ENCODE data around the gene TSPEAR.
"Not testable (repeated sequence)": the region's sequence is repeated elsewhere in the genome, so short reads cannot be mapped to it uniquely, and the experiment has no call there.

Gene TSPEAR

DNA sequence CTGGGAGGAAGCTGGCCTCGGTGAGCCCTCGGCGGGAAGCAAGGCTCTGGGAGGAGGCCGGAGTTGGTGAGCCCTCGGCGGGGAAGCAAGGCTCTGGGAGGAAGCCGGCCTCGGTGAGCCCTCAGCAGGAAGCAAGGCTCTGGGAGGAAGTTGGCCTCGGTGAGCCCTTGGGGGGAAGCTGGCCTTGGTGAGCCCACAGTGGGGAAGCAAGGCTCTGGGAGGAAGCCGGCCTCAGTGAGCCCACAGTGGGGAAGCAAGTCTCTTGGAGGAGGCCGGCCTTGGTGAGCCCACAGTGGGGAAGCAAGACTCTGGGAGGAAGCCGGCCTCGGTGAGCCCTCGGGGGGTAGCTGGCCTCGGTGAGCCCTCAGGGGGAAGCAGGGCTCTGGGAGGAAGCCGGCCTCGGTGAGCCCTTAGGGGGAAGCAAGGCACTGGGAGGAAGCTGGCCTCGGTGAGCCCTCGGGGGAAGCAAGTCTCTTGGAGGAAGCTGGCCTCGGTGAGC lies 207.4 kb downstream of the TSPEAR start:
- H3K4me3 ChIP-seq (ENCODE audit: low read depth, low read length), result no peak overlapping the region
- TF ChIP-seq, protein P1, sequence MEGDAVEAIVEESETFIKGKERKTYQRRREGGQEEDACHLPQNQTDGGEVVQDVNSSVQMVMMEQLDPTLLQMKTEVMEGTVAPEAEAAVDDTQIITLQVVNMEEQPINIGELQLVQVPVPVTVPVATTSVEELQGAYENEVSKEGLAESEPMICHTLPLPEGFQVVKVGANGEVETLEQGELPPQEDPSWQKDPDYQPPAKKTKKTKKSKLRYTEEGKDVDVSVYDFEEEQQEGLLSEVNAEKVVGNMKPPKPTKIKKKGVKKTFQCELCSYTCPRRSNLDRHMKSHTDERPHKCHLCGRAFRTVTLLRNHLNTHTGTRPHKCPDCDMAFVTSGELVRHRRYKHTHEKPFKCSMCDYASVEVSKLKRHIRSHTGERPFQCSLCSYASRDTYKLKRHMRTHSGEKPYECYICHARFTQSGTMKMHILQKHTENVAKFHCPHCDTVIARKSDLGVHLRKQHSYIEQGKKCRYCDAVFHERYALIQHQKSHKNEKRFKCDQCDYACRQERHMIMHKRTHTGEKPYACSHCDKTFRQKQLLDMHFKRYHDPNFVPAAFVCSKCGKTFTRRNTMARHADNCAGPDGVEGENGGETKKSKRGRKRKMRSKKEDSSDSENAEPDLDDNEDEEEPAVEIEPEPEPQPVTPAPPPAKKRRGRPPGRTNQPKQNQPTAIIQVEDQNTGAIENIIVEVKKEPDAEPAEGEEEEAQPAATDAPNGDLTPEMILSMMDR (IDR thresholded peaks at IDR 0.05; ENCODE audit: low read depth, low read length), result no peak

DNA sequence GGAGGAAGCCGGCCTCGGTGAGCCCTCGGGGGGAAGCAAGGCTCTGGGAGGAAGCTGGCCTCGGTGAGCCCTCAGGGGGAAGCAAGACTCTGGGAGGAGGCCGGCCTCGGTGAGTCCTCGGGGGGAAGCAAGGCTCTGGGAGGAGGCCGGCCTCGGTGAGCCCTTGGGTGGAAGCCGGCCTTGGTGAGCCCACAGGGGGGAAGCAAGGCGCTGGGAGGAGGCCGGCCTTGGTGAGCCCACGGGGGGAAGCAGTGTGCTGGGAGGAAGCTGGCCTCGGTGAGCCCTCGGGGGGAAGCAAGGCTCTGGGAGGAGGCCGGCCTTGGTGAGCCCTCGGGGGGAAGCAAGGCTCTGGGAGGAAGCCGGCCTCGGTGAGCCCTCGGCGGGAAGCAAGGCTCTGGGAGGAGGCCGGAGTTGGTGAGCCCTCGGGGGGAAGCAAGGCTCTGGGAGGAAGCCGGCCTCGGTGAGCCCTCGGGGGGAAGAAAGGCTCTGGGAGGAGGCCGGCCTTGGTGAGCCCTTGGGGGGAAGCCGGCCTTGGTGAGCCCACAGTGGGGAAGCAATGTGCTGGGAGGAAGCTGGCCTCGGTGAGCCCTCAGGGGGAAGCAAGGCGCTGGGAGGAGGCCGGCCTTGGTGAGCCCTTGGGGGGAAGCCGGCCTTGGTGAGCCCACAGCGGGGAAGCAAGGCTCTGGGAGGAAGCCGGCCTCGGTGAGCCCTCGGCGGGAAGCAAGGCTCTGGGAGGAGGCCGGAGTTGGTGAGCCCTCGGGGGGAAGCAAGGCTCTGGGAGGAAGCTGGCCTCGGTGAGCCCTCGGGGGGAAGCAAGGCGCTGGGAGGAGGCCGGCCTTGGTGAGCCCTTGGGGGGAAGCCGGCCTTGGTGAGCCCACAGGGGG lies 208.1 kb downstream of the TSPEAR start:
- not testable (repeated sequence) for H3K4me3 ChIP-seq (ENCODE audit: low read depth, low read length)

DNA sequence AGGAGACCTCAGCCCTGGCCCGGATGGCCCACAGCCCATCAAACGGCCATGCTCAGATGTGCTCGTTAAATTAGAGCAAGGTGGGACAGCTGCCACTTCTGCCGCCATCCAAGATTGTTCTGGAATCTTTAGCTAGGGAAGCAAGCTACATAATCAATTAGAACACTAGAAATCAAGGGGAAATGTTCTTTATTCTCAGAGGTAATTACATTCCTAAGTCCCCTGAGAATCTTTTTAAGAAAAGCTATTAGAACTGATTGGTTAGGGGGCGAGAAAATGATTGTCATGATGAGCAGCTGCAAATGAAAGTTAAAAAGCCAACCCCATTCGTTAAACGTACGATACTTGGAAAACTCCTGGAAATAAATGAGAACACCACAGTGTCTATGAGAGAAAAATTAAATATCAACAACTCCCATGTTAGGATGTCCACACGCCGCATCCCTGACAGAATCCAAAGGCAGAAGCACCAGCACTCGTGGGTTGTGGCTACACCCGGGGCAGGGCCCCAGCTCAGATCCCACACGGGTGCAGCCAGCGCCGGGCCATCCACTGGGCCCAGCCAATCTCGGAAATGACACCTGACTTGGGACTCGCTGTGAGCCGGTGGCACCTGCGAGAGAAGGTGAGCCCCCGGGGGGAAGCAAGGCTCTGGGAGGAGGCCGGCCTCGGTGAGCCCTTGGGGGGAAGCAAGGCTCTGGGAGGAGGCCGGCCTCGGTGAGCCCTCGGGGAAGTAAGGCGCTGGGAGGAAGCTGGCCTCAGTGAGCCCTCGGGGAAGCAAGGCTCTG lies 209.0 kb downstream of the TSPEAR start:
- no peak overlapping the region for H3K4me3 ChIP-seq (ENCODE audit: low read depth, low read length)
- TF ChIP-seq, protein P1 (IDR thresholded peaks at IDR 0.05; ENCODE audit: low read depth, low read length), result no peak

DNA sequence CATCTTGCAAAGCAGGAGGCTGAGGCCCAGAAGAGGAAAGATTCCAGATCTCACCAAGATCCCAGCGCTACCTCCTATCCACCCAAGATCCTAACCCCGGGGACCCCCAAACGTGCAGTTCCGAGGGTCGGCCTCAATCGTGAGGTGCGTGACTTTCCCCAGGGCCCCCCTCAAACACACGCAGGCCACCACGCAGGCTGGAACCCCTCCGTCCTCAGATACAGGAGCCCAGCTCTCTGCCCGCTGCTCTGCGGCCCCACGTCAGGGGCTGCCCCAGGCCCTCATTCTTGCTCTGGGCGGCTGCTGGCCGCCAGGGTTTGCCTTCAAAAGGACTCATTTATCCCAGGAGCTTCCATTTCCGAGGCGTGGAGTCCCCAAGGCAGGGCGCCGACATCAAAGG lies 211.3 kb downstream of the TSPEAR start:
- TF ChIP-seq, protein P1 (IDR thresholded peaks at IDR 0.05; ENCODE audit: low read depth, low read length), result no peak
- H3K4me3 ChIP-seq (ENCODE audit: low read depth, low read length), result no peak overlapping the region

DNA sequence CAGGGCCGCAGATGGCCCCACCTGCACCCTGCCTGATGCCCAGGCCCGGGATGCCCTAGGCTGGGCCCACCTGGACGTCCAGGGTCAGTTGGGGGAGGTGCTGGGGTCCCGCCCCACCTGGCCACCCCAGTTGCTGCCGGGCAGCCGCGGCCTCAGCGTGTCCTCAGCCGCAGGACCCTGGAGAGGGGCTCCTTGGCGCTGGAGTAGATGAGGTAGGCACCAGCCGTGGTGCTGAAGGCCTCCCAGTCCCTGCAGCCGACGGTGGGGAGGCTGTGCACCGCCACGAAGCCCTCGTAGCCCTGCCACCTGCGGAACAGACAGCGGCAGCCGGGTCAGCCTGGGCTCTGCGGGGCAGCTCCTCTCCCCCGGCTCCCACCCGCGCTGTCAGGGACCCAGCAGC lies 211.7 kb downstream of the TSPEAR start:
- TF ChIP-seq, protein P1 (IDR thresholded peaks at IDR 0.05; ENCODE audit: low read depth, low read length), result no peak

DNA sequence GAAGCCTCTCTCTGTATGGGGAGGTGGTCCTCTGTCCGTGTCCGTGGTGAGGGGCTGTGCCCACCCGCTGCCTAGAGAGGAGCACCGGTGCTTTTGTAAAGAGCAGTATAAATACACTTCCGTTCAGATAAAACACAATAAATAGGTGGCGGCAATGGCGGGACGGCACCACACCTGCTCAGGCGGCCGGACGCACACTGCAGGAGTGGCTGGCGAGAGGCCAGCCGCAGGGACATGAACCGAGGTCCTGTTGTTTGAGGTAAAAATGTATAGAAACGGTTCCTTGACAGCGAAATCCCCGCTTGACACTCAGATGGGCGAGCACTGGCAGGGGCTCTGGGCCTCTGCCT lies 212.2 kb downstream of the TSPEAR start:
- H3K4me3 ChIP-seq (ENCODE audit: low read depth, low read length), result no peak overlapping the region

More for the DNA sequence above, 211.7 kb downstream of the TSPEAR start:
- no peak overlapping the region for H3K4me3 ChIP-seq (ENCODE audit: low read depth, low read length)

More for the DNA sequence above, 212.2 kb downstream of the TSPEAR start:
- TF ChIP-seq, protein P1 (IDR thresholded peaks at IDR 0.05; ENCODE audit: low read depth, low read length), result no peak

Measured in WI38 (cell line).